ENCODE data around the gene PIK3R5. TPM values are rescaled to one million over a fixed set of nuclear protein-coding genes. Genes with fewer than 3 reads are reported as not detected.
A peak's percentile ranks its signal among the peaks of the same experiment; 100 is the strongest.

PIK3R5 gene
- total RNA-seq, 4 donors from 2014 or later, result 0.63 to 5.9 (median 2.9) TPM

- ATAC-seq (no peak), DNase-seq (no peak)
- peaks cover 0 to 3% (median 0%) of the 10 kb centered on the region in 3 donors for H3K27me3 ChIP-seq
- H3K9me3 ChIP-seq, result no peaks in the 10 kb centered on the region
- H3K4me3 ChIP-seq, result no peak overlapping the region
- no peaks in the 10 kb centered on the region for H3K4me1 ChIP-seq
- no peak for TF ChIP-seq CTCF (IDR thresholded peaks at IDR 0.05 in 4 of 5, conservative IDR thresholded peaks at IDR 0.05 in 1 of 5)
- TF ChIP-seq POLR2A (IDR thresholded peaks at IDR 0.05), result no peak
- H3K27ac ChIP-seq, result no peak overlapping the region
- in situ Hi-C loops (cut with MboI; ENCODE audit: low sequenced_read_pairs in 4 of 4) (no loop called here), intact Hi-C loops (cut with DNase I; ENCODE audit: low total_unique reads) (no loop called here)
- H3K36me3 ChIP-seq, result no peaks in the 10 kb centered on the region
Measured at GRCh38 chr17:8956465-8956902, 9.0 kb downstream of the PIK3R5 start.

DNA sequence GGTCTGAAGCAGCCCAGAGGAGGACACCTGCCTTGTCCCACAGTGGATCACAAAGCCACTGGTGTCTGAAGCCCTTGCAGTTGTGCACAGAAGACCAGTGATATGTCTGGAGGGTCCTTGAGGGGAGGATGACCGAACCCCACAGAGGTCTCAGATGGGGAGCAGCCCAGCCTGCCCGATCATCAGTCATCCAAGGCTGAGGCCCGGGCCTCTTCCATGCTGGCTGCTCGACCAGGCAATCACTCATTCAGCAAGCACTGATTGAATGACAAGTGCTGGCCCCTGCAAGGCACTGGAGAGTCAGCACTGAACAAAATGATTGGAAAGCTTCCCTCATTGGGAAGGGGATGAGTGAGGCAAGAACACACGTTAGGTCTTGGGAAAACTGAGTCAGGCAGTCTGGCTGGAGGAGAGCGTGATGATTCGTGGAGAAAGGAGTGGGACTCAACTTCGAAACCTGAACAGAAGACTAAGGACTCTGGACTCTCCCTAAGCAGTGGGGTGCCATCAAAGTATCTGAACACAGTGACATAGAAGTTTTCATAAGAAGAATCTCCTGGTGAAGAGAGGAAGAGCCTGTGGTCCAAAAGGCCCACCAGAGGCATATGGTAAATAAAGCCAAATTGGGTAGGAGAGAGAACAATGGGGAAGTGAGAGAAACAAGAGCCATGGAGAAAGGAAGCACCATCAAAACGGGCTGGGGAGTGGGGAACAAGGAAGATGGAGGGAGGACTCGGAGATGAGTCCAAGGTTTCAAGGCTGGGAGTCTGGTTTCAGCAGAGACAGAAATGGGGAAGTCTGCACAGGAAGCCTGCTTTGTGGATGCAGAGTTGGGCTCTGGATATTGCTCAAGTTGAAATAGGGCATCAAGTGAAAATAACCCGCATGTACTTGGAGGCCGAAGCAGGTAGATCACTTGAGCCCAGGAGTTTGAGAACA lies 10.2 kb downstream of the PIK3R5 start:
- Histone ChIP-seq H3K4me1 (no peaks in the 10 kb centered on the region), H3K27me3 (peaks cover 0 to 3% (median 0%) of the 10 kb centered on the region in 3 donors), H3K36me3 (no peaks in the 10 kb centered on the region), H3K9me3 (no peaks in the 10 kb centered on the region), H3K4me3 (no peak overlapping the region), H3K27ac (no peak overlapping the region)
- in situ Hi-C loops (cut with MboI; ENCODE audit: low sequenced_read_pairs in 4 of 4) (no loop called here), intact Hi-C loops (cut with DNase I; ENCODE audit: low total_unique reads) (no loop called here)
- ATAC-seq, result no peak
- DNase-seq, result peak in 1 of 2 donors; percentile 40
- TF ChIP-seq CTCF (IDR thresholded peaks at IDR 0.05 in 4 of 5, conservative IDR thresholded peaks at IDR 0.05 in 1 of 5), result no peak
- TF ChIP-seq POLR2A (IDR thresholded peaks at IDR 0.05), result no peak

GRCh38 chr17:8954339-8954738 lies 11.2 kb downstream of the PIK3R5 start:
- Histone ChIP-seq H3K27ac (no peak overlapping the region), H3K4me3 (no peak overlapping the region), H3K4me1 (no peaks in the 10 kb centered on the region), H3K36me3 (no peaks in the 10 kb centered on the region), H3K9me3 (no peaks in the 10 kb centered on the region), H3K27me3 (peaks cover 0 to 3% (median 0%) of the 10 kb centered on the region in 3 donors)
- intact Hi-C loops (cut with DNase I; ENCODE audit: low total_unique reads) (no loop called here), in situ Hi-C loops (cut with MboI; ENCODE audit: low sequenced_read_pairs in 4 of 4) (no loop called here)
- TF ChIP-seq CTCF (IDR thresholded peaks at IDR 0.05 in 4 of 5, conservative IDR thresholded peaks at IDR 0.05 in 1 of 5) (no peak), POLR2A (IDR thresholded peaks at IDR 0.05) (no peak)
- ATAC-seq, result no peak
- DNase-seq, result peak; percentile 41 to 55

DNA sequence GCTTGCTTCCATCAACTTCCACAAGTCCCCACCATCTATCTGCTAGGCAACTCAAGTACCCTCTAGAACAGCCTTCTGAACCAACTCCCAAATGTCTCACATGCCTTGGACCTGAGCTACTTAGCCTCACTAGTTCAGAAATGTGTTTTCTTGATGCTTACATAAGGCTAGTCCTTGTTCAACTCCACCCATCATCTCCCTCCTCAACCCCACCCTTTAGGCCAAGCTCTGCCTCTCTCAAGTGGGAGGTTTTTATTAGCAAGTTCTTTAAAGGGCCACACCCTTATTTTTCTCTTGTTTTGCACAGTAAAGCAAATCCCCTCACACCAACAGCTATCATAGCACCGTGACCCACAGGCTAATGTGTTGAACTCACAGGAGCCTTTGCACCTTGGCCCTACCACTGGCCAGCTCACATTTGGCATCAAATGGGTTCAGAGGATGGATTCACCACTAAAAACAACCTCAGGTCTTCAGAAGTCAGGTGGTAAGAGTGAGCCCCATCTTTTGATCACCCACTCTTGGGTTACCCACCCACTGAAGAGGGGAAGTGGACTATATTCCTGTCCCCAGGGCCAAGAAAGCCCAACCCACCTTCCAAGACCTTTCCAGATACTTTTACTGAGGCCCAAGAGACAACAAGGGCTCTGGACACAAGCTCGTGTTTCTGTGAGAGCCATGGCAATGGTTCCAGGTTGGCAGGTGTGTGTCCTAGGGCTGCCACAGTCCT lies 12.2 kb downstream of the PIK3R5 start:
- peaks cover 0 to 3% (median 0%) of the 10 kb centered on the region in 3 donors for H3K27me3 ChIP-seq
- H3K4me1 ChIP-seq, result no peaks in the 10 kb centered on the region
- no peak for ATAC-seq
- TF ChIP-seq POLR2A (IDR thresholded peaks at IDR 0.05) (no peak), CTCF (IDR thresholded peaks at IDR 0.05 in 4 of 5, conservative IDR thresholded peaks at IDR 0.05 in 1 of 5) (no peak)
- DNase-seq, result no peak
- no peak overlapping the region for H3K4me3 ChIP-seq
- in situ Hi-C loops (cut with MboI; ENCODE audit: low sequenced_read_pairs in 4 of 4), result no loop called here
- H3K36me3 ChIP-seq, result no peaks in the 10 kb centered on the region
- H3K27ac ChIP-seq, result peak overlapping the region in 1 of 4 donors; percentile 18
- intact Hi-C loops (cut with DNase I; ENCODE audit: low total_unique reads), result no loop called here
- H3K9me3 ChIP-seq, result no peaks in the 10 kb centered on the region
